Measurements from ENCODE around the gene PSKH1.
"Not testable (repeated sequence)": the region's sequence is repeated elsewhere in the genome, so short reads cannot be mapped to it uniquely, and the experiment has no call there.

Gene PSKH1

DNA sequence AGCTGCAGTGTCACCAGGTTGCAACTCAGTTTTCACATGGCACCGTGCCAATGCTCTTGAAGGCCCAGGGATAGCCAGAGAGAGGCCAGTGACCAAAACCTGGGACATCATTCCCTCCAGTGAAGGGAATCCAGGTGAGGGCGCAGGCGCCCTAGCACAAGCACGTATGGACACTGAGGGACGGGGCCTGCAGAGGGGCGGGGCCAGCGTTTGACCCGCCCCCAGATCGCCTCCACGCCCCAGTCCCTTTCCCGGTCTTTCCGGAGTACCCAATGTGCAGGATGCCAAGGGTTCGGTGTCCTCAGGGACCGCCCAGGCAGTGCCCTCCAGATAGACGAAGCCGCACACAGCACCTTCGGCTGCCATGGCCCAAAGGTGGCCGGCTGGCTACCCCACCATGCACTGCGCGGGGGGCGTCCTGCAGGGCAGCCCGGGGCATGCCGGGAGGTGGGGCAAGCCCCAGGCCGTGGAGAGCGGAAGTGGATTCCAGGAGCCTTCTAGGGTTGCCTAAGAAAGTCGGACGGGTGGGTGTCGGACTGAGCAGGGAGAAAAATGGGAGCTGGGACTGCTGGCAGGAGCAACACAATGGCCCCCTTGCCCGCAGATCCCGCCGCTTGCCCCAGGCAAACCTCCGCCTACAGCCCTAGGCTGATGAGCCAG, 70.7 kb downstream of the PSKH1 start:
- Mint-ChIP-seq H3K4me1 (peaks cover 20% of the 10 kb centered on the region), H3K27me3 (no peaks in the 10 kb centered on the region), H3K4me3 (no peak overlapping the region), H3K27ac (no peak overlapping the region), H3K9me3 (no peaks in the 10 kb centered on the region)
- DNase-seq (no peak), ATAC-seq (no peak)

DNA sequence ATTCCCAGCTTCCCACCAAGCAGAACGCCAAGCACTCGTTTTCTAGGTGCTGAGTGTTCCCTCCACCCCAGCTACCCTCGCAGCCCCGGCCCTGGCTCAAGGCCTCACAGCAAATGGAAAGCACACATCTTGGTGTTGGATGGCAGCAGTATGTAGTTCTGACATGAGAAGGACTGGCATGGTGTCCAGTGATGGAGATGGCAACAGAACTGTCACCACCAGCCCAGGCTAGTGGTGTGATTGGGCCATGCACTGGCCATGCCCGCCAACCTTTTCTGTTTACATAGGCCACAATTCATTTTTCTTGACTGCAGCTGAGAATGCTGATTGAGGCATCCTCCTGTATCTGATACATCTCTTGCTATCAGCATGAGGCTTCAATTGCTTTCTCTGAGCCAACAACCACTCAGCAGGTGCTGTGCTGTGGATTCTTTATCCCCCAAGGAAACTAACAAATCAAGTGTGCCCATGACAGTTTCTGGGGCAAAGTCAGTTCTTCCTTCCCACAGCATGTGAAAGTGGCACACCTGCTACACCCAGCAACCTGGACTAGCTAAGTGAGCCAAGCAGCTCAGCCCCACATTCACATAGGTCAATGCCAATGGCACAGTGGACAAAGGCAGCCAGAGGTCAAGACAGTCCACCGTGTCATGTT, 71.5 kb downstream of the PSKH1 start:
- H3K4me3 Mint-ChIP-seq, result no peak overlapping the region

DNA sequence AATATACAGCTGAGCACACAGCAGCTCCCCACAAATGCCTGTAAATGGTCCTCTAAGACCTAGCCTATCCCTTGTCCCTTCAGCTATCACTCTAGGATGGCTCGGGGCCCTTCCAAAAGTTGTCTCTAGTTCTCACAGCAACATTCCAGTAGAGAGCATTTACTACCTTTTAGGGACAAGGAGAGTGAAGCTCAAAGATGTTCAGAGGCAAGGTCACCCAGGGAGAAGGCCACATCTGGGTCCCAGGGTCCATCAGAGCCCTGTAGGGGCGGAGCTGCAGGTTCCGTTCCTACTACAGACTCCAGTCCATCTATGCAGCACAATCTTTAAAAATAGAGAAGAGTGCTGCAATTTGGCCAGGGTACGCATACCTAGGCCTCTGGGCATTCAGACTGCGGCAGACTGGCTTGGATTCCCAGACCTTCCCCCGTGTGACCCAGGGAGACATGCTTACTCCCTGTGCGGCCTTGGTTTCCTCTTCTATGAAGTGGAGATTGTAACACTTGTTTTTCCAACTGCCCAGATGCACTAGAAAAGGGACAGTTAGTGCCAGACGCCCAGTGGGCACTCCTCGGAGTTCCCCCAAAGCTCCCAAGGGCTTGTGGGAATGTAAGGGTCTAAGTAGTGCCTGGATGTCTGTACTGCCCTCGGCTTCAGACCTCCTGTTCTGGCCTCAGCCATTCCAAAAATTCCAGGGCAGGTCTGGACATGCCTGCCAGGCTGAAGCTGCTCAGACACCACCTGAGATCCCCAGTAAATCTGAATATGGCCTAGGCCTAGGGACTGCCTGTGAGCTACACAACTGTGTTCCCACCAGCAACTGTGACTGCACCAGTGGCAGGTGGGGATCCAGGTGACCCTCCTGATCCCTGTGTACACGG, 72.9 kb downstream of the PSKH1 start:
- Mint-ChIP-seq H3K9me3 (no peaks in the 10 kb centered on the region), H3K27me3 (no peaks in the 10 kb centered on the region), H3K4me1 (peaks cover 32% of the 10 kb centered on the region), H3K4me3 (no peak overlapping the region), H3K27ac (peak overlapping the region; percentile 28 to 69)
- no peak for DNase-seq
- ATAC-seq, result no peak

More for the DNA sequence above, 71.5 kb downstream of the PSKH1 start:
- Mint-ChIP-seq H3K27ac (no peak overlapping the region), H3K9me3 (no peaks in the 10 kb centered on the region), H3K27me3 (no peaks in the 10 kb centered on the region), H3K4me1 (peaks cover 27% of the 10 kb centered on the region)
- DNase-seq (no peak), ATAC-seq (no peak)

DNA sequence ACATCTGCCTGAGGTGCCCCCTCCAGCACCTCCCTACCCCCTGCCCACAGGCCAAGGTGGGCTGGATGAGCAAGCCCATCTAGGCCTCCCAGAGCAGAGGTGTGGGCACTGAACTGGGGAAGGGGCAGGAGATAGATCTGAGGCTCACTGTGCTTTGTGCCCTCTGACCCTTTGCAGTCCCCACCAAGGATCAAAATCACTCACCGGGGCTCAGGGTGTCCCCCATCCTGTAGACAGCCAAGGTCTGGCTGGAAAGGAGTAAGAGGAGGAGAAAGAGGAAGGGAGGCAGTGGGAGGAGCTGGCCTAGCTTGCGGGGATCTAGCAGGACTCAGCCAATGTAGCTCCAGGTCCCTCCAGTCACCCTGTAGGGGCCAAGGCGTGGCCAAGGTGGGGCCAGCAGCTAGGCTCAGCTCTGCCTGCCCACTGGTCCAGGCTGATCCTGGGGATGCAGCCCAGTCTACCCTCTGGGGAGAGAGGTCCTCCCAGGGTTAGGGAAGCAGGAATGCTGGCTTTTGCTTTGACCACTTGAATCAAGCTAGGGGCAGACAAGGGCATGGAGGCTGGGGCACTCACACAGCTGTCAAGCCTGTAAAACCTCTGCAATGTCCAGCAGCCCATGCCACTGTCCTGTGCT, 73.6 kb downstream of the PSKH1 start:
- H3K27me3 Mint-ChIP-seq, result no peaks in the 10 kb centered on the region
- no peak for ATAC-seq
- H3K27ac Mint-ChIP-seq, result no peak overlapping the region
- DNase-seq, result no peak
- H3K9me3 Mint-ChIP-seq, result no peaks in the 10 kb centered on the region
- peaks cover 32% of the 10 kb centered on the region for H3K4me1 Mint-ChIP-seq
- peak overlapping the region; percentile 99 for H3K4me3 Mint-ChIP-seq

DNA sequence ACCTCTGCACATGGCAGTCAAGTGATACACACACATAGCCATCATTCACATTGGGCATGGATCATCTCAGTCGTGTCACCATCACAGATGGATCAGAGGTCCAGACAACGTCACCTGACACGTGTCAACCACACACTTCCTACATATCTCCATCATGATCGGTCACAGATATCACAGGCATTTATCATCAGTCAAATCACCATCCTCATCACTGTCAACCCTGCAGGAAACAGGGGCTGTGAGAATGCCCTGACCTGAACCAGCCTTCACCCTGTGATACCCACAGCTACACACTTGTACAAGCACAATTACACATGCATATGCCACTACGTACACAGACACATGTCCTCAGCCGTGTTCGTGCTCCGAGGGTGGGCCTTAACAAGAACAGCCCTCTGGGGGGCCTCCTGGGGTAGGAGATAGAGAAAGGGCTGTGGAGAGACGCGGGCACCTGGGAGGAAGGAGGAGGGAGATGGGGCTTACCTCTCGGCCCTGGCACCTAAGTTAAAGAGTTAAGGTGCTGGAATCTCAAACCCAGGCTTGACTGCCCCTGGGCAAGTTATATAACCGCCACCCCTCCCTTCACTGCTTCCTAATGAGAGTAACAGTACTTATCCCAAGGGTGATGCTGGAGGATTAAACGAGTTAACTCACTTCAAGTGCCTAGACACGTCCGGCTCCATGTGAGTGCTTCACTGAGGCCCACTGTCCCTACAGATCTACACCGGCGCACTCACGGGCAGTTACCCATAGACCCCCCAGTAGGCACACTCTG, 74.3 kb downstream of the PSKH1 start:
- ATAC-seq, result peak; percentile 21
- no peaks in the 10 kb centered on the region for H3K27me3 Mint-ChIP-seq
- peak overlapping the region; percentile 99 for H3K4me3 Mint-ChIP-seq

DNA sequence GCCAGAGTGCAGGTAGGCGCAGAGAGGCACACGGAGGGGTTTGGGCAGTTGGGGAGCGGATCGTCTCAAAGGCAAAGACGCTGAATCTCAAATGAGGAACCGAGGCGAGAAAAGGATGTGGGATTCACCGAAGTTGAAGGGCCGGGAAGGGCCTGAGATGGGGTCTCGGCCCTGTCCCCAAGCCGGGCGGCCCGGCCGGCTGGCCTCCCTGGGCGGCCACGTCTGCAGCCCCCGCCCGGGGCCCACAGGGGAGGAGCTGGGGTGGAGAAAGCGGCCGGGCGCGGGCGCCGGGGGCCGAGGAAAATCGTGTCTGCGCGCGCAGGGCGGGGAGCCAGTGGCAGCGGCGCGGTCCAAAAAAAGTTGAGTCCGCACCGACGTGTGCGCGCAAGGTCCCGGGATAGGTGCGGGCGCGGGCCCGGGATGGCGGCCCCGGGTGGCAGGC, 74.9 kb downstream of the PSKH1 start:
- ATAC-seq (peak; percentile 19), DNase-seq (peak; percentile 25 to 37)
- Mint-ChIP-seq H3K4me3 (peak overlapping the region; percentile 99), H3K27ac (peak overlapping the region; percentile 97 to 98), H3K9me3 (no peaks in the 10 kb centered on the region), H3K4me1 (peaks cover 35% of the 10 kb centered on the region), H3K27me3 (no peaks in the 10 kb centered on the region)

More for the DNA sequence above, 74.3 kb downstream of the PSKH1 start:
- Mint-ChIP-seq H3K27ac (peak overlapping the region; percentile 97 to 98), H3K4me1 (peaks cover 32% of the 10 kb centered on the region), H3K9me3 (no peaks in the 10 kb centered on the region)
- peak; percentile 36 to 38 for DNase-seq

DNA sequence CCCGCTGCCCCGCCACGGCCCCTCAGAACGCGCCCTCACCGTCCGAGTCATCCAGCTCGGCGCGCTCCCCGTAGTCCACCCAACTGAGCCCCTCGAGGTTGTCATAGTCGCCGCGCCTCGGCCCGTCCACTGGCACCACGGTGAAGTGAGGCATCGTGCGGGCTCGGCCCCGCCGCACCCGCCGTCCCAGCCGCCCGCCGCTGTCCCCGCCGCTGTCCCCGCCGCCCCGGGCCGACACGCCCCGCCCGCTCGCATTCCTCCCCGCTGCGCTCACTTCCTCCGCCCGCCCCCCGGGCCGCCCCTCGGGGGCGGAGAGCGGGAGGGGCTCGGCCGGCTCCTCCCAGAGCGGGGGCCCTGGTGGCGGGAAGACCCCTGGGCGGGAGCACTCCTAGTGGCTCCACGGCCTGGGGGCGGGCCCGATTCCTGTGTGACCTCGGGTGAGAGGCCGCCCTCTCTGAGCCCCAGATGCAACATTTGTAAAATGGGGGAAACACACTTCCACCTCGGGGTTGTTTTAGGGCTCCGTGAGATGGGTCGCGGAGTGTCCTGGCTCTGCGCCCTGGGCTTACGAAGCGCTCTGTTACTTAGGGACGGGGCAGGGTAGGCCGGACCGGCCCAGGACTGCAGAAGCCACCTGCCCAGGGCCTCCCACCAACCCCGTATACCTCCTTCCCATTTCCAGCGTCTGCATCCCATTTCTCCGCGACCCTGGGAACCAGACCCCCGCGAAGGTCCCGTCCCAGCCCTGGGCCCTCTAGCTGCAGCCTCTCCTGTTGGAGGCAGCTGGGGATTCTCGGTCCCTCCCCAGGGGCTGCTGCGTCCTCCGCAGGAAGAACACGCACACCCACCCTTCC, 75.6 kb downstream of the PSKH1 start, which contains the start of gene SLC12A4:
TSS of gene SLC12A4 (minus strand) at position 238 of the 854 bp plus-strand sequence. CDS start at position 154, 84 bp downstream.
- peak within 1 kb of the TSS; percentile 99 for H3K4me3 Mint-ChIP-seq
- H3K27ac Mint-ChIP-seq, result peak within 1 kb of the TSS; percentile 97 to 98
- no peaks in the 10 kb centered on the region for H3K27me3 Mint-ChIP-seq
- H3K9me3 Mint-ChIP-seq, result no peaks in the 10 kb centered on the region
- DNase-seq (peak; percentile 93 to 95), ATAC-seq (peak; percentile 94)
- peaks cover 37% of the 10 kb centered on the region for H3K4me1 Mint-ChIP-seq

DNA sequence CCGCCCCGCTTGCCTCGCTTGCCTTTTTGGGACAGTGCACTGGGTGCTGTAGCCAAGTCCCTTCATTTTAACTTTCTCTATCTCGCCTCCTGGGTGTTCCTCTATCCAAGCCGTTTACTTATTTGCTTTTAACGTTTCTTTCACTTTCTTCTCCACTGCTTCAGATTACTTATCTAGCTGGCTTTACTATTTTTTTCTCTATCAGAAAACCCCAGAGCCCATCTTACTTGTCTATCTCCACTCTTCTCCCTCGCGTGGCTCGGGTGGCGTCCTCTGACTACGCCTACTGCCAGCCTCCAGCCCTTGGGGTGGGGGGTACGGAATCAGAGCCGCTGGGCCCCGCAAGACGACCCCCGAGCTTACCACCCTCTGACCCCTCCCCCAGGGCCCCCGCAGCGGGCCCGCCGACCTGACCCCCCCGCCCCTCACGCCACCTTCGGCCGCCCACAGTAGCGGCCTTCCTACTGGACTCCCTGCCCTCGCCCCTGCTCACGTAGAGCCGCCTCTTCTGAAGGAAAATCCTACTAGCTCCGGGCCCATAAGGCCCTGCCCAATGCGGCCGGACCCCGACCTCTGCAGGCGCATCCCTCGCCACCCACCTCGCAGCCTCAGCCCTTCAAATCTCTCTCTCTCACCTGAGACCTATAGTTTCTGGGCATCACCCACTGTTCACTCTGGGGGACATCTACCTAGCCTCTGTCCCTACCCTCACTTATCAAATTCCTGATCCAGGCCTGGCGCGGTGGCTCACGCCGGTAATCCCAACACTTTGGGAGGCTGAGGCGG, 76.4 kb downstream of the PSKH1 start:
- peak overlapping the region; percentile 86 to 97 for H3K27ac Mint-ChIP-seq
- H3K9me3 Mint-ChIP-seq, result no peaks in the 10 kb centered on the region
- DNase-seq (no peak), ATAC-seq (no peak)
- H3K27me3 Mint-ChIP-seq, result no peaks in the 10 kb centered on the region
- peaks cover 34% of the 10 kb centered on the region for H3K4me1 Mint-ChIP-seq
- peak overlapping the region; percentile 99 for H3K4me3 Mint-ChIP-seq

DNA sequence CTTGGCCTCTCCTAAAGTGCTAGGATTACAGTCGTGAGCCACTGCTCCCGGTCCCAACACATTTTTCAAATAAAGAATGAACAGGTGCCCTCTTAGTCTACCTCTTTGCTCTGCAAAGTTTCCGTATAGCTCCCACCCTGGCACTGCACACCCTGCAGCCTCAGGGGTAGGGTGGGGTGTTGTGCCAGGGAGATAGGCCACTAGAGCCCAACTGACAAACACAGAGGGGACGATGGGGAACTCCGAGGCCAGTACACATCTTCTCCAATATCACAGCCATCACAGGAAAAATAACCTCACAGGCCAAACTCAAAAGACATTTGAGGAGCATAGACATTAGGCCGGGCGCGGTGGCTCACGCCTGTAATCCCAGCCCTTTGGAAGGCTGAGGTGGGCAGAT, 78.1 kb downstream of the PSKH1 start:
- Mint-ChIP-seq H3K4me1 (peaks cover 41% of the 10 kb centered on the region), H3K9me3 (no peaks in the 10 kb centered on the region), H3K27ac (peak overlapping the region in 1 of 2 donors; percentile 30), H3K4me3 (no peak overlapping the region), H3K27me3 (no peaks in the 10 kb centered on the region)
- DNase-seq, result no peak
- no peak for ATAC-seq

DNA sequence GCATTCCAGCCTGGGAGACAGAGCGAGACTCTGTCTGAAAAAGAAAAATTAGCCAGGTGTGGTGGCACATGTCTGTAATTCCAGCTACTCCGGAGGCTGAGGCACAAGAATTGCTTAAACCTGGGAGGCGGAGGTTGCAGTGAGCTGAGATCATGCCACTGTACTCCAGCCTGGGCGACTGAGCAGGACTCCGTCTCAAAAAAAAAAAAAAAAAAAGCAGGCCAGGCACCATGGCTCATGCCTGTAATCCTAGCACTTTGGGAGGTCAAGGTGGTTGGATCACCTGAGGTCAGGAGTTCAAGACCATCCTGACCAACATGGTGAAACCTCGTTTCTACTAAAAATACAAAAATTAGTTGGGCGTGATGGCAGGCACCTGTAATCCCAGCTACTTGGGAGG, 79.2 kb downstream of the PSKH1 start:
- H3K9me3 Mint-ChIP-seq, H3K27ac Mint-ChIP-seq, H3K27me3 Mint-ChIP-seq, H3K4me3 Mint-ChIP-seq, ATAC-seq, DNase-seq: not testable (repeated sequence)
- H3K4me1 Mint-ChIP-seq, result peaks cover 30% of the 10 kb centered on the region

DNA sequence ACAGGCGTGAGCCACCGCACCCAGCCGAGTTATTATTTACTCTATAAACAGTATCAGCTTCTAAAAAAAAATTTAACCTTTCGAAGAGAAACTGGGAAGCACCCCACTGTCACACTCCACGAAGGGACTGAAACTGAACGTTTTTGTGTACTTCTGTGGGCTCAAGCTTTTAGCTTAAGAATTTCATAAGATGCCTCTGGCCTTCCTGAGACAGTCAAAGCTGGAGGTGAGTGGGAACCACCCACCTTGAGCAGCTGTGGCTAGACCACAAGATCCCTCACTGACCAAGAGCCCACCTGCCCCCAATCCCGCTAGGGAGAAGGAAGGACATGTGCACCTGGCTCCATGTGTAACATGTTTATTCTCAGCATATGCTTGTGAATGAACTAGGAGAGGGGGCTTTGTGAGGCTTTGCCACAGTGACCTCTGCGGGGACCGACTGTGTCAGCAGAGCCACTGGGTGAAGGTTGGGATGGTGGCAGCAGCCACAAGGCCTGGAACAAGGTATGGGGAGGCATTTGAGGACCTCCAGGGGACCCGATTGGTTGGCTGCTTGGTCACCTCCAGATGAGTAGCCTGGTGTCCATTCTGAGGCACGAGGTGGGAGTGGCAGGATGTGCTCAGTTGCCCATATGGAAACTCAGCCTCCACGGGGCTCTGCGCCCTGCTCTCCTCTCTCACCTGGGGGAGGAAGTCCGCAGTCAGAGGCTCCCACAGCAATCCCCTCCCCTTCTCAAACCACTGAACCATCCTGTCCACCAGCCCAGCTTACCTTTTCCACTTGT, 82.5 kb downstream of the PSKH1 start:
- DNase-seq (no peak), ATAC-seq (no peak)
- no peak overlapping the region for H3K4me3 Mint-ChIP-seq
- peaks cover 15% of the 10 kb centered on the region for H3K4me1 Mint-ChIP-seq
- H3K27me3 Mint-ChIP-seq, result no peaks in the 10 kb centered on the region
- H3K9me3 Mint-ChIP-seq, result no peaks in the 10 kb centered on the region
- H3K27ac Mint-ChIP-seq, result peak overlapping the region in 1 of 2 donors; percentile 50

DNA sequence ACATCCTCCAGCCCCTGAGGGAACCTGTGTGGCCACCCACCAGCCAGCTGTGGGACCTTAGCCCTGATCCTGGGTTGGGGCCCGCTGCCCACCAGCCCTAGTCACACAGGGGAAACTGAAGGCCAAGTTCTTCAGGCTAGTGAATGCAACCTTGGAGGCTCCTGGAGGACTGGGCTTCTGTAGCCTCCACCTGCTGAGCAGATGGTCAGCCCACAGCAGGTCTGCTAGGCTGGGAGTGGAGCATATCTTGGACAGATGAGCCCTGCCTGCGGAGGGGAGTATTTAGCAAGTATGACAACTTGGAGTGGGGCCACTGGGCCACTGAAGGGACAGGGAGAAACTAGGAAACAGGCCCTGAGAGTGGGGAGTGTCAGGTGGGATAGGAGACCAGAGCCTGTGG, 83.2 kb downstream of the PSKH1 start:
- Mint-ChIP-seq H3K27ac (peak overlapping the region in 1 of 2 donors; percentile 50), H3K9me3 (no peaks in the 10 kb centered on the region), H3K27me3 (no peaks in the 10 kb centered on the region), H3K4me3 (no peak overlapping the region), H3K4me1 (peaks cover 15% of the 10 kb centered on the region)
- ATAC-seq (no peak), DNase-seq (no peak)

DNA sequence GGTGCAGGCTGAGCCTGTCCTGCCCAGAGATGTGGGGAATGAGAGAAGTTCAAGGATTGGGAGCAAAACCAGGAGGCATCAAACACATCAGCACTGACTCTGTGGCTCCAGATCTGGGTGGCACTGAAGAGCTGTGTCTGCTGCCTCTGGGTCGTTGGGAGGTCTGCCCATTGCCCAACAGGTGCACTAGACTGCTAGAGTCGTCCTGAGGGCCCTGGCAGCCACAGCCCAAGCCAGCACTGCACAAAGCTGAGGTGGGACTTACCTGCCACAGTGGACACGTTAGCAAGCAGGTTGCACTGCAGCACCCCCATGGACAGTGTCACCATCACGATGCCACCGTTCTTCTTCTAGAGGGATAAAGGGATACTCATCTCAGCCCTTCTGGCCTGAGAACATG, 84.0 kb downstream of the PSKH1 start:
- DNase-seq (no peak), ATAC-seq (peak; percentile 23)
- H3K27ac Mint-ChIP-seq, result no peak overlapping the region
- H3K4me3 Mint-ChIP-seq, result no peak overlapping the region
- H3K27me3 Mint-ChIP-seq, result no peaks in the 10 kb centered on the region
- no peaks in the 10 kb centered on the region for H3K9me3 Mint-ChIP-seq
- H3K4me1 Mint-ChIP-seq, result peaks cover 15% of the 10 kb centered on the region

Measured in stimulated activated naive CD8-positive, alpha-beta T cell treated with anti-CD3 and anti-CD28 coated beads, Interleukin-15, amount 100 ng/mL, for 72 hours (primary cell).